CD4-positive, alpha-beta T cell treated with Interleukin-12 subunit alpha and Interleukin-12 subunit beta, for 1 hour (primary cell): Measurements from ENCODE around the gene THSD1.
A peak's percentile ranks its signal among the peaks of the same experiment; 100 is the strongest.

Source experiments
- DNase-seq: peaks from one replicate; pipeline ENCODE4 v3.0.0-alpha.2; 2020

Gene THSD1, protein sequence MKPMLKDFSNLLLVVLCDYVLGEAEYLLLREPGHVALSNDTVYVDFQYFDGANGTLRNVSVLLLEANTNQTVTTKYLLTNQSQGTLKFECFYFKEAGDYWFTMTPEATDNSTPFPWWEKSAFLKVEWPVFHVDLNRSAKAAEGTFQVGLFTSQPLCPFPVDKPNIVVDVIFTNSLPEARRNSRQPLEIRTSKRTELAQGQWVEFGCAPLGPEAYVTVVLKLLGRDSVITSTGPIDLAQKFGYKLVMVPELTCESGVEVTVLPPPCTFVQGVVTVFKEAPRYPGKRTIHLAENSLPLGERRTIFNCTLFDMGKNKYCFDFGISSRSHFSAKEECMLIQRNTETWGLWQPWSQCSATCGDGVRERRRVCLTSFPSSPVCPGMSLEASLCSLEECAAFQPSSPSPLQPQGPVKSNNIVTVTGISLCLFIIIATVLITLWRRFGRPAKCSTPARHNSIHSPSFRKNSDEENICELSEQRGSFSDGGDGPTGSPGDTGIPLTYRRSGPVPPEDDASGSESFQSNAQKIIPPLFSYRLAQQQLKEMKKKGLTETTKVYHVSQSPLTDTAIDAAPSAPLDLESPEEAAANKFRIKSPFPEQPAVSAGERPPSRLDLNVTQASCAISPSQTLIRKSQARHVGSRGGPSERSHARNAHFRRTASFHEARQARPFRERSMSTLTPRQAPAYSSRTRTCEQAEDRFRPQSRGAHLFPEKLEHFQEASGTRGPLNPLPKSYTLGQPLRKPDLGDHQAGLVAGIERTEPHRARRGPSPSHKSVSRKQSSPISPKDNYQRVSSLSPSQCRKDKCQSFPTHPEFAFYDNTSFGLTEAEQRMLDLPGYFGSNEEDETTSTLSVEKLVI

DNA sequence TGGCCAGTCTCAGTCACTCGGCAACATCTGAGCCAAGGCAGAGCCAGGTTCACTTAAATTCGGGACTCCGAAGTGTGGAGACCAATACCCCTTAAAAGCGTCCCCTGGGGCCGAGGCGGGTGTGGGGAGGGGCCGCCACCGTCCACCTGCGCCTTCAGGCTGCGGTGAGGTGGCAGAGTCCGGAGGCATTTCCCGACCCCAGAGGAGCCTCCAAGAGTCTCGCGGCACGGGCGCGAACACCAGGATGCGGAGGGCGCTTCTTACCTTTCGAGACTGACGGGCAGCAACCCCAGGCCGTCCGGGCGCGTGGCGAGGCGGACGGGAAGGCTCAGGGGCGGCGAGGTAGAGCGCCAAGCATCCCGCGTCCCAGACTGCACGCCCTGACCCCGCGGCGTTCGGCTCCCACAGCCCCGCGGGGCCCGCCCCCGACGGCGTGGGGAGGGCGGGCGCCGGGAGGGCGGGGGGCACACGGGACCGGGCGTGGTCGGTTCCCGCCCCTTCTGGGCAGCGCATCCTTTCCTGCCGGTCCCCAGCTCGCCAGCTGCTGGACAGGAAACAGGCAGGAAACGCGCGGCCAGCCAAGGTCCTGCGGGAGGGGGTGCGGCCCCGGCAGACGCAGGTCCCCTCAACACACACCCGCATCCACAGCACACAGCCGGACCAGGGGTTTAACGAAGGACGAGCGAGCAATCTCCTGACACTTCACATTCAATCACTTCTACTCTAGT, at the start of gene THSD1:
Gene THSD1 (minus strand): TSS at position 406 of the 728 bp plus-strand sequence. CDS start 3,572 bp downstream, outside the sequence.
- DNase-seq: no peak

DNA sequence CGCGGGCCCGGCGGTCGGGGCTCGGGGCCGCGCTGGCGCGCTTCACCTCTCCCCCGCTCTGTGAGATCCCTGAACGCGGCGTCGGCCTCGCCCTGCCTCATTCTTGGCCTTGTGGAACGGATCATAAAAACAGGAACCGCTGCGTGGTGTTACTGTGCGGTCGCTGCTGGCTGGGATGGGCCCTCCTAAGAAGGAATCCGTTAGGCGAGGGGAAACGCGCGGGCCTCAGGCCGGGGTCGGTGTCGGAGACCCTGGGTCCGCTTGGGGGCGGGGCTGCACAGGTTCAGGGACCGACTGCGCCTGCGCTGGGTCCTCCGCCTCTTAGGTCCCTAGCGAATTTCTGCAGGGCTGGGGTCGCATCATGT, 49.7 kb upstream of the THSD1 start:
- peak; percentile 77 for DNase-seq

DNA sequence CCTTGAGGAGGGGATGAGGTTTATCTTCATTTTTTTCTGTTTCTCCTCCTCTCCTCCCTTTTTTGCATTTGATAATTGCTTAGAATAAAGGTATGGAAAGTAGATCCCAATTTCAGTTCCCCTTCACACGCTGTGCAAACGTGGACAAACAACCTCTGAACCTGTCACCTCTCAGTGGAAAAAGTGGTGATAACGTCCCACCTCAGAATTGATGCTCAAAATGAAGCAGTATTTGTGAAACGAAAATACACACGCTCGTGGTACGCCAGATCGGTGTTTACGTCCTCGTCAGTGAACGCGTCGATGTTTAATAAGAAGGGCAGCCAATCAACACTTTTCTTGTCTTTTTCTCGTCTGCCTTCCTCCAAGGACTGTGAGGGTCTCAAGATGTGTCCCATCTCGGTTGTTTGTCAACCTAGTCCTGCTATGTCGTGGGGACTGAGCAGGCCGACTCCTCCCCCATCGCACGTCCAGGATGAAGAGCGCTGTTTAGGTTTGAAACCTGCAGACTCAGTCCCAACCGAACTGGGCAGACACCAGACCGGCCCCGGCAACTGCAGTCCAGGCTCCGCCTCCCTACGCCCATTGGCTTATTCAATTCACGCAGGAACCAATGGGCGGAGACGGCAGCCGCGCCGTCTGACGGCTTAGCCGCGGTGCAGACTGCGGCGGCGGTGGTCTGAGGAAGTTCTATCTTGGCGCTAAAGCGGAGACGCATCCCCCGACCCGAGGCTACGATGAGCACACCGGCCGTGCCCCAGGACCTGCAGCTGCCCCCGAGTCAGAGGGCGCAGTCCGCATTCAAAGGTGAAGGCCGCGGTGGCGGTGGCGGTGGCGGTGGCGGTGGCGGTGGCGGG, 49.1 kb upstream of the THSD1 start, which contains the start of gene CKAP2:
Gene CKAP2 (plus strand): TSS at position 659 of the 857 bp plus-strand sequence. CDS start 79 bp downstream, at position 738.
- peak; percentile 94 for DNase-seq

- peak; percentile 44 for DNase-seq
Measured at GRCh38 chr13:52454459-52454819, 48.5 kb upstream of the THSD1 start.

GRCh38 chr13:52452470-52452869, 46.5 kb upstream of the THSD1 start:
- no peak for DNase-seq

GRCh38 chr13:52451135-52451804, 45.3 kb upstream of the THSD1 start:
- no peak for DNase-seq

GRCh38 chr13:52450793-52451116, 44.8 kb upstream of the THSD1 start:
- DNase-seq: no peak

GRCh38 chr13:52450012-52450792, 44.2 kb upstream of the THSD1 start, which contains the start of gene VPS36:
Gene VPS36 (minus strand): TSS chr13:52450634. CDS start chr13:52450594, 40 bp downstream.
- DNase-seq: peak; percentile 96

- no peak for DNase-seq
Measured at GRCh38 chr13:52449331-52450011, 43.5 kb upstream of the THSD1 start.

DNA sequence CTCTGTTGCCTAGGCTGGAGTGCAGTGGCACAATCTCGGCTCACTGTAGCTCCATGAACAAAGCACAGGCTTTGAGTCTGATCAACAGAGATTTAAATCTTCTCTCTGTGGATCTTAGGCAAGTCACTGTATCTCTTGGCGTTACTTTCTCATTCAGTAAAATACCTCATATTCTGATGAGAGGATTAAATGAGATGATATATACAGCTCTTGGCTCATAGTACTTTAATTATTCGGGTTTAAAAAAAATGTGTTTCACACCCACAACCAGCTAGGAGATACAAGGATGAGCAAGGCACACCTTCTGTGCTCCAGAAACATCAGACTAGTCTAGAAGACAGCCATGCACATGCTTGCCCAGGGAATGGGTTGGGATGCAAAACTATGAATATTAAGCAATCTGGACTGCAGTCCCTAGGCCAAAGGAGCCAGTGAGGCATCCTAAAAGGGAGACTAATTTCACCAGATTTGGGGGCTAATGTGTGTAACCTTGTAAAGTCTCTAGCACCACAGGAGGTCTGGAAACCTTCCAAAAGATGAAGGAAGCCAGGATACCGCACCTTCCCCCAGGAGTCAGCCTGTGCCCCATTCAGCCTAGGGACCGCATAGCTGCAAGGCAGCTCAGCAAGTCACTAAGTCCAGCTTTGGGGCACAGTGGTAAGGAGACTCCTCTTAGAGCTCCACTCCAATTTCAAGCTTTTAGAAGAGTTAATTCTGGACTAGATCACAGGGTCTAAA, 42.0 kb upstream of the THSD1 start:
- no peak for DNase-seq

GRCh38 chr13:52447354-52447753, 41.4 kb upstream of the THSD1 start:
- DNase-seq: no peak

GRCh38 chr13:52446265-52446664, 40.3 kb upstream of the THSD1 start:
- no peak for DNase-seq

DNA sequence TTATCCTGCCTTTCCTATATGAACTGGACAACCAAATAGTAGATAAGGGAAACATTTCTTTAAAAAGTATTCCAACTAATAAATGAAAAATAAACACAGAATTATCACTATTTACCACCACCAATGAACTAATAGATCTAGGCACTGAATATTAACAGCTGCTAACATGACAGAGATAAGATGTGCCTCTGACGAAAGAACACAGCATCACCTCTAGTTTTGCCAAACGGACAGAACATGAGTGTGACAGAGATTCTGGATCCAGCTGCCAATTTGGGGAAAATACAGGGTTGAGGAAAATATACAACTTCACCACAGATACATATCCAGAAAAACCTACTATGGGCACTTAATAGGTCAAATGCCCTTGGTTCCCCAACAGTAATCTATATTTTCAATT, 26.5 kb upstream of the THSD1 start:
- no peak for DNase-seq

- no peak for DNase-seq
Measured at GRCh38 chr13:52428295-52428694, 22.3 kb upstream of the THSD1 start.

GRCh38 chr13:52421216-52421615, 15.2 kb upstream of the THSD1 start:
- no peak for DNase-seq

GRCh38 chr13:52419080-52419479, 13.1 kb upstream of the THSD1 start:
- no peak for DNase-seq

GRCh38 chr13:52414963-52415362, 9.0 kb upstream of the THSD1 start:
- no peak for DNase-seq

DNA sequence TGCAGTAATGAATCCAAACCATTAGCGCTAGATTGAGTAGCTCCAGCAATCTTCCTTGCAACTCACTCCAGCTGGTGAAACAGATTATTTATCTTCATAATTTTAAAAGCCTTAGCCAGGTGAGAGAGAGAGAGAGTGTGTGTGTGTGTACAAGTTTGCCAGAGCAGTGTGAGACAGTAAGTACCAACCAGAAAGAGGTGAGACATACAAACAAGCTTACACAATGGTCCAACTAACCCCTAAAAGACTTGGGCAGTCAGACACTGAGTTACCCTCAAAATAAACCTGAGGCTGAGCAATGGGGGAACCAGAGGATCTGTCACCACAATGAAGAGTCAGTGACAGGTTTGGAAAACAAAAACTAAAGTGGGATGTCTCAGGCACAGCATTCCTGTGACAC, 8.1 kb upstream of the THSD1 start:
- DNase-seq: no peak

DNA sequence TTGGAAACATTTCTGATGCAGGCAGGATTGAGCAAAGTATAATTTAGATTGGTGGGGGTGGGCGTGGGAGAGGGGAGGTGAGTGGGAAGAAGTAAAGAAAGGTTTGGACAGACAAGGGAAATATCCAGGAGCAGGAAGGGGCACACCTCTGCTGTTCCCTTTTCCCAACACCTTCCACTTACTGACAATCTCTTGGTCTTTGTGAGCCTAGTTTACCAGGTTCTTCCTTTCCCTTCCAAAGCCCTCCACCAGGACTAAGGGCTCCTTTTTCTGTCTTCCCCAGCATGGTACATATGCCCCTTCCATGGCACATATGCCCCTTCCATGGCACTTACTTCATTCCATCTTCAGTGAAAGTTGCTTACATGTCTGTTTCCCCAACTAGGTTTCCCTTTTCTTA, 6.2 kb upstream of the THSD1 start:
- no peak for DNase-seq

DNA sequence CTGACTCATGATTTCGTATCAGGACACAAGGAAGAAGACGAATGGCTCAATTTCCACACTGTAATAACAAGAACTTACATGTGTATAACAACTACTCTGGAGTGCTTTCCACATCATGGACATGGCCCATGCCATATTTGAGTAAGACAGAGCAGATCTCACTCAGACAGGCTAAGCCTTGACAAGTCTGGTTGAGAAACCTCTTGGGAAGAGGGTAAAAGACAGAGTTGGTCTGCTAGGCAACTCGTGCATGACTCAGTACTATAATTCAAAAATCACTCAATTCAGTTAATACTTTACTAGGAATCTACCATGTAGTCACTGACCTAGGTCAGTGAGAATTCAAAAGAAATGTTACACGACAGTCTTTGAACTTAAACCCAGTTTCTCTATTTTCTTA, 5.7 kb upstream of the THSD1 start:
- no peak for DNase-seq
